Endothelial cell of umbilical vein (primary cell): ENCODE results near the gene STMN1. TPM values are rescaled to one million over a fixed set of nuclear protein-coding genes. Genes with fewer than 3 reads are reported as not detected.

Source experiments
- BruUV-seq: library from RNA; stranded (reverse); fragments of 400-500 nt; replicated peaks from 2 replicates; lab custom pipeline; 2021; lab: Mats Ljungman, UMichigan
- CTCF ChIA-PET: fragments of 300-600, 350-600 bp; sonication (Branson Sonifier 250); formaldehyde crosslinking; loops from one replicate; lab custom pipeline; 2021; ENCODE audit warnings: antibody characterized with exemption, inconsistent platforms; lab: Charles Lee
- POLR2A ChIA-PET: fragments of 300-600, 350-600 bp; sonication (Branson Sonifier 250); formaldehyde crosslinking; loops from one replicate; lab custom pipeline; 2021; ENCODE audit warnings: antibody characterized with exemption, inconsistent platforms; lab: Charles Lee
- DNase-seq: peaks from one replicate; pipeline ENCODE4 v3.0.0-alpha.2; 2011; ENCODE audit warnings: low read depth, low spot score
- FAIRE-seq: peaks from 2 replicates; lab custom pipeline; 2011; peaks lifted over from hg19 to GRCh38; lab: Jason Lieb, UNC
- H2AFZ ChIP-seq: 2 replicates; pipeline ENCODE4 v1.6.0; 2012; ENCODE audit warnings: low read depth, low read length, control low read depth, inconsistent platforms
- H3K27ac ChIP-seq: 2 replicates; pipeline ENCODE4 v1.5.1; 2011; ENCODE audit warnings: low read depth, mild to moderate bottlenecking, control low read depth, low read length, moderate library complexity; ENCODE audit not compliant: insufficient read depth
- H3K27me3 ChIP-seq, 2 experiments: 2 replicates each; pipeline versions ENCODE4 v1.6.0 to v1.6.1; 2011; ENCODE audit warnings: low read length in 2 of 2, mixed read lengths in 1 of 2; ENCODE audit not compliant: control insufficient read depth in 2 of 2, insufficient read depth in 2 of 2
- H3K36me3 ChIP-seq, 2 experiments: 2 replicates in 1 of 2; 3 replicates in 1 of 2; pipeline ENCODE4 v1.5.1; 2011; ENCODE audit warnings: low read length in 2 of 2, mild to moderate bottlenecking in 1 of 2, moderate library complexity in 1 of 2; ENCODE audit not compliant: control insufficient read depth in 2 of 2, insufficient read depth in 2 of 2; ENCODE audit errors: extremely low read depth in 1 of 2
- H3K4me1 ChIP-seq: 3 replicates; pipeline ENCODE4 v1.5.1; 2011; ENCODE audit warnings: mild to moderate bottlenecking, low read length; ENCODE audit not compliant: control insufficient read depth, insufficient read depth; ENCODE audit errors: extremely low read depth
- H3K4me2 ChIP-seq: 2 replicates; pipeline ENCODE4 v1.6.1; 2011; ENCODE audit warnings: low read length, control low read depth, mixed read lengths; ENCODE audit not compliant: insufficient read depth
- H3K4me3 ChIP-seq, 3 experiments: fragments of 200-600 bp in 1 of 3; sonication (generic), shearing (Covaris generic) in 1 of 3; replicated peaks in 1 of 3; 2 replicates each; pipeline ENCODE4 v1.5.1; 2011 to 2016; ENCODE audit warnings: control low read depth in 3 of 3, low read length in 3 of 3, mild to moderate bottlenecking in 2 of 3, inconsistent platforms in 1 of 3, low read depth in 1 of 3, moderate library complexity in 1 of 3; ENCODE audit not compliant: insufficient read depth in 1 of 3
- H3K79me2 ChIP-seq: 2 replicates; pipeline ENCODE4 v1.6.0; 2012; ENCODE audit warnings: low read length, inconsistent platforms; ENCODE audit not compliant: control insufficient read depth, insufficient read depth
- H3K9ac ChIP-seq: replicated peaks from 2 replicates; pipeline ENCODE3; 2011; ENCODE audit warnings: low read length, control low read depth; ENCODE audit not compliant: insufficient read depth; ENCODE audit errors: extremely low read depth
- H3K9me1 ChIP-seq: replicated peaks from 3 replicates; pipeline ENCODE4 v1.6.0; 2011; ENCODE audit warnings: mild to moderate bottlenecking, low read length; ENCODE audit not compliant: control insufficient read depth, insufficient read depth; ENCODE audit errors: extremely low read depth
- H3K9me3 ChIP-seq: replicated peaks from 2 replicates; pipeline ENCODE4 v1.5.1; 2012; ENCODE audit warnings: low read length, inconsistent platforms; ENCODE audit not compliant: control insufficient read depth, insufficient read depth
- H4K20me1 ChIP-seq: replicated peaks from 2 replicates; pipeline ENCODE3; 2011; ENCODE audit warnings: mild to moderate bottlenecking, low read length; ENCODE audit not compliant: control insufficient read depth, insufficient read depth; ENCODE audit errors: extremely low read depth
- EZH2 ChIP-seq: IDR thresholded peaks from 2 replicates; pipeline ENCODE4 v1.6.1; 2012; ENCODE audit warnings: borderline replicate concordance, low read depth, mild to moderate bottlenecking, moderate library complexity, low read length, inconsistent platforms; ENCODE audit not compliant: severe bottlenecking
- FOS ChIP-seq: IDR thresholded peaks from 2 replicates; pipeline ENCODE4 v1.6.1; 2011; ENCODE audit warnings: mild to moderate bottlenecking, low read length, moderate library complexity, borderline replicate concordance; ENCODE audit not compliant: insufficient read depth
- GATA2 ChIP-seq: IDR thresholded peaks from 2 replicates; pipeline ENCODE4 v1.7.0; 2011; ENCODE audit warnings: low read depth, mild to moderate bottlenecking, moderate library complexity, mixed read lengths, low read length; ENCODE audit not compliant: insufficient read length, insufficient read depth
- JUN ChIP-seq: IDR thresholded peaks from 2 replicates; pipeline ENCODE4 v1.6.1; 2011; ENCODE audit warnings: borderline replicate concordance, low read depth; ENCODE audit not compliant: insufficient read length, insufficient read depth
- MYC ChIP-seq: IDR thresholded peaks from one replicate; pipeline ENCODE4 v1.6.1; 2011; ENCODE audit warnings: mild to moderate bottlenecking, low read depth, low read length
- POLR2A ChIP-seq: IDR thresholded peaks from 2 replicates; pipeline ENCODE4 v1.6.1; 2012; ENCODE audit warnings: low read depth, mild to moderate bottlenecking, control low read depth, low read length
- POLR2AphosphoS5 ChIP-seq: IDR thresholded peaks from 2 replicates; pipeline ENCODE4 v1.6.1; 2012; ENCODE audit warnings: low read depth, mild to moderate bottlenecking, control low read depth, low read length, moderate library complexity; ENCODE audit not compliant: insufficient read depth
- dilution Hi-C: fragments of 300-500 bp; cut with MboI; formaldehyde crosslinking; loops from one replicate; pipeline ENCODE4 v1.15.0; 2019; ENCODE audit warnings: low sequenced_read_pairs; ENCODE audit not compliant: extremely low pct_ligation_motif_present
- intact Hi-C: fragments of 100-400 bp; cut with micrococcal nuclease; formaldehyde crosslinking; loops from one replicate; pipeline ENCODE4 v1.10.0; 2022
- polyA plus RNA-seq, 4 experiments: library from polyadenylated mRNA; depleted of rRNA in 3 of 4; stranded (reverse) in 3 of 4; unstranded in 1 of 4; fragments of >200 nt; gene quantifications; 2 replicates each; pipeline versions ENCODE4 v1.2.1 to v1.2.3, GENCODE V29; 2011 to 2012; ENCODE audit warnings: missing spikeins in 1 of 4
- total RNA-seq: library from RNA; stranded (reverse); gene quantifications from 2 replicates; pipeline ENCODE4 v1.2.3, GENCODE V29; 2021
- TF ChIP-seq, protein P1 (sequence below), 2 donors: IDR thresholded peaks; 1 replicate in 1 of 2; 2 replicates in 1 of 2; pipeline ENCODE4 v1.5.1; 2011; ENCODE audit warnings: low read length in 2 of 2, mild to moderate bottlenecking in 2 of 2, moderate library complexity in 2 of 2, control low read depth in 1 of 2, inconsistent platforms in 1 of 2, low read depth in 1 of 2; ENCODE audit not compliant: insufficient read depth in 1 of 2; ENCODE audit errors: extremely low read depth in 1 of 2
- TF ChIP-seq, protein P2 (sequence below): IDR thresholded peaks from 2 replicates; pipeline ENCODE4 v1.6.1; 2011; ENCODE audit not compliant: insufficient read depth, insufficient read length

Gene STMN1
- total and polyA plus RNA-seq, 2 donors (not counting 3 experiments of a cell fraction or from before 2014, with no cell fraction given) = 102 to 503 TPM

DNA sequence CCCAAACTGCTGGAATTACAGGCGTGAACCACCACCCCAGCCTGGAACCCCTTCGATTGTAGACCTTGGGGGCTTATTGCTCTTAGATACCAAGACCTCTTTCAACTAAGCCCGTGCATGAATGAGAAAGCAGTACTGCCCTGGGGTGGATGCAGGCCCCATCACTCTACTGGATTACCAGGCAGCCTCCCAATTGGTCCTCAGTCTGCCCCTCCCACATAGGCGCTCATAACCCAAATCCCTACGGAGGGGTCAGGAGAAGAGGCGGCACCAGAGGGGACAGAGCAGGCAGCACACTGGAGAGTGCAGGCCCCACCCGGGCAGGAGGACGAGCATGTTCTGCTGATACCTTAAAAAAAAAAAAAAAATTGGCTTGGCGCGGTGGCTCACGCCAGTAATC, 12.4 kb upstream of the STMN1 start:
- intact Hi-C loops (no loop called here), dilution Hi-C loops (no loop called here)
- ChIA-PET CTCF (interaction anchor here (1.9 kb wide), 1 partner anchor 23 kb away, joined by 8 read pairs; no protein-coding TSS in a partner anchor), POLR2A (no interaction called here)
- H3K27me3 ChIP-seq = no peaks in the 10 kb centered on the region
- TF ChIP-seq GATA2 = no peak
- TF ChIP-seq JUN = no peak
- TF ChIP-seq, protein P1, sequence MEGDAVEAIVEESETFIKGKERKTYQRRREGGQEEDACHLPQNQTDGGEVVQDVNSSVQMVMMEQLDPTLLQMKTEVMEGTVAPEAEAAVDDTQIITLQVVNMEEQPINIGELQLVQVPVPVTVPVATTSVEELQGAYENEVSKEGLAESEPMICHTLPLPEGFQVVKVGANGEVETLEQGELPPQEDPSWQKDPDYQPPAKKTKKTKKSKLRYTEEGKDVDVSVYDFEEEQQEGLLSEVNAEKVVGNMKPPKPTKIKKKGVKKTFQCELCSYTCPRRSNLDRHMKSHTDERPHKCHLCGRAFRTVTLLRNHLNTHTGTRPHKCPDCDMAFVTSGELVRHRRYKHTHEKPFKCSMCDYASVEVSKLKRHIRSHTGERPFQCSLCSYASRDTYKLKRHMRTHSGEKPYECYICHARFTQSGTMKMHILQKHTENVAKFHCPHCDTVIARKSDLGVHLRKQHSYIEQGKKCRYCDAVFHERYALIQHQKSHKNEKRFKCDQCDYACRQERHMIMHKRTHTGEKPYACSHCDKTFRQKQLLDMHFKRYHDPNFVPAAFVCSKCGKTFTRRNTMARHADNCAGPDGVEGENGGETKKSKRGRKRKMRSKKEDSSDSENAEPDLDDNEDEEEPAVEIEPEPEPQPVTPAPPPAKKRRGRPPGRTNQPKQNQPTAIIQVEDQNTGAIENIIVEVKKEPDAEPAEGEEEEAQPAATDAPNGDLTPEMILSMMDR (IDR thresholded peaks at IDR 0.05; ENCODE audit: extremely low read depth in 1 of 2, insufficient read depth in 1 of 2, low read depth in 1 of 2, low read length in 2 of 2) = no peak
- TF ChIP-seq POLR2AphosphoS5 = no peak
- TF ChIP-seq, protein P2, sequence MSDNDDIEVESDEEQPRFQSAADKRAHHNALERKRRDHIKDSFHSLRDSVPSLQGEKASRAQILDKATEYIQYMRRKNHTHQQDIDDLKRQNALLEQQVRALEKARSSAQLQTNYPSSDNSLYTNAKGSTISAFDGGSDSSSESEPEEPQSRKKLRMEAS = no peak
- TF ChIP-seq FOS = no peak
- TF ChIP-seq EZH2 = no peak
- no peak for TF ChIP-seq MYC
- no peak for TF ChIP-seq POLR2A
- H3K79me2 ChIP-seq = no peaks in the 10 kb centered on the region
- H3K9ac ChIP-seq = no peak overlapping the region
- no peak overlapping the region for H3K4me2 ChIP-seq
- no peaks in the 10 kb centered on the region for H3K36me3 ChIP-seq
- H3K4me1 ChIP-seq = peaks cover 17% of the 10 kb centered on the region
- no peaks in the 10 kb centered on the region for H3K9me1 ChIP-seq
- FAIRE-seq (no peak), DNase-seq (no peak)
- no peaks in the 10 kb centered on the region for H4K20me1 ChIP-seq
- no peak overlapping the region for H3K27ac ChIP-seq
- H3K4me3 ChIP-seq = no peak overlapping the region
- H2AFZ ChIP-seq = no peak overlapping the region
- no TSS peak for BruUV-seq
- H3K9me3 ChIP-seq = no peaks in the 10 kb centered on the region
